ENCODE results near the gene SLCO3A1.
A peak's percentile ranks its signal among the peaks of the same experiment; 100 is the strongest.

Gene SLCO3A1

DNA sequence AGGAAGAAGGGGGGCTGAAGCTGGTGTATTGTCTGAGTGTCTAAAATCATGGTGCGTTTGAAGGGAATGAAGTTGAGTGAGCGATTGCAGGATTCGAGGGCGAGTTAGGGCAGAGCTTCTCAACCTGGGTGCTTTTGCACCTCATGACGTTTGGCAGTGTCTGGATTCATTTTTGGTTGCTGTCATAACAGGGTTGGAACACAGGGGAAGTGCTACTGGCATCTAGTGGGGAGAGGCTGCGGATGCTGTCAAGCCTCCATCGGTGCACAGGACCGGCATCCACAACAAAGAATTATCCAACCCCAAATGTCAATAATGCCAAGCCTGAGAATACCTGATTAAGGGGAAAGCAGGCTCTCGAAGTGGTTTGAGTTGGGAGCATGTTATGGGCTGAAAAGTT, 120.0 kb downstream of the SLCO3A1 start:
- no peak for DNase-seq

DNA sequence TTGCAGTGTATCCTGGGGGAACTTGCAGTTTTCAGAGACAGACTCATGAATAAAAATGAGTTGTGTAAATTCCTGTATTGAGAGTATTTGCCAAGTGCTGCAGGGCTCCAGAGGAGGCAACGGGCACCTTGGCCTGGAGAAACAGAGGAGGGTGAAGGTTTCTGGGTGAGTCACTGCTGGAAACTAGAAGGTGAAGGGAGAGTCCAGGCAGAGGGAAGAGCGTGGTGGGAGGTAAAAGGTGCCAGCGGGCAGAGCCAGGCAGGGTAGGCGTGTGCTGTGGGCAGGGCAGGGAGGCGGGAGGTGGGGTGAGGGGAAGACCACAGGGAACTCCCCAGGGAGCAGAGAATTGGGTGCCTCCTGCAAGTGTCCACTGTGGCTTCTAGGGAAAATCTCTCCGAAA, 120.8 kb downstream of the SLCO3A1 start:
- DNase-seq: no peak

DNA sequence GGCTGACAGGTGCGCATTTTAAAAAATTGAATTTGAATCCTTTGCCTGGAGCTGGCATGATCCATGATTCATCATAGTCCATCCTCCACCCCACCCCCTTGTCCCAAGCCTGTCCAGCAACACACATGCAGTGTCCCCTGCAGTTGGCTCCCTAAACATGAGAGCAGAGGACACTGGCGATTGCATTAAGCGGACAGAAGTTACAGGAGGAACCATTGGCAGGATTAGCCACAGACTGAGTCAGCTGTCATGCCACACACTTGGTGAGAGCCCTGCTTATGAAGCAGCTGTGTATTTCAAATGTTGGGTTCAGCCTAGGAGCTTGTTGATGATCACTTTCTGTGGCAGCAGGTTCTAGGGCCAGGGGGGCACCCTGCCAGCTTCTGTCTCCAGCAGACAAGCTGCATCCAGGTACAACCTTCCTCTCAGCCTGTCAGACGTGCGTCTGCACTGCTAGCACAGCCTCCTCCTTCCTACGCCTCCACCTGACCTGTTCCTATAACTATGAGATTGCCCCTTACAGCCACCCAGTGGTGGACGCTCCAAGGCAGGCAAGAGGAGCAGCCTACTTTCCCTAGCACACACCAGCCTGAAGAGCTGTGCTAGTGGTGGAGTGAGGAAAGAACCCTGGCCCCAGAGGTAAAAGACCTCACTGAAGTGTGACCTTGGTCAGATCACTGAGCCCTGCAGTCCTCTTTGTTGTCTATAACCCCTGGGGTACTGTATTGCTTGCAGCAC, 121.9 kb downstream of the SLCO3A1 start:
- DNase-seq: no peak

DNA sequence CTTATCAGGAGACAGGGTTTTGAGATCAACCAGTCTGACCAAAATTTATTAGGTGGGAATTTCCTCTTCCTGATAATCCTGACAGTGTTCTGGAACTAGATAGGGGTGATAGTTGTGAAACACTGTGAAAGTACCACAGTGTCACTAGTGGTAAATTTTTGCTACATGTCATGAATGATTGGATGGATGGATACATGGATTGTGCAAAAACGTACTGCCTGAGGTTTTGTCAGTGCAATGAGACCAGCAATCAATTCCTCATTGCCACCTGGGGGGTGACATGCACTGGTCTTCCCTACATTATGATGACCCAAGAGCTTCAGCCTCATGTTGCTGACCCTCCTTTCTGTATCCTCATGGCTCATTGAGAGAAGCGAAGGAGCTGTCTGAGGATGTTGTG, 123.5 kb downstream of the SLCO3A1 start:
- DNase-seq: no peak

DNA sequence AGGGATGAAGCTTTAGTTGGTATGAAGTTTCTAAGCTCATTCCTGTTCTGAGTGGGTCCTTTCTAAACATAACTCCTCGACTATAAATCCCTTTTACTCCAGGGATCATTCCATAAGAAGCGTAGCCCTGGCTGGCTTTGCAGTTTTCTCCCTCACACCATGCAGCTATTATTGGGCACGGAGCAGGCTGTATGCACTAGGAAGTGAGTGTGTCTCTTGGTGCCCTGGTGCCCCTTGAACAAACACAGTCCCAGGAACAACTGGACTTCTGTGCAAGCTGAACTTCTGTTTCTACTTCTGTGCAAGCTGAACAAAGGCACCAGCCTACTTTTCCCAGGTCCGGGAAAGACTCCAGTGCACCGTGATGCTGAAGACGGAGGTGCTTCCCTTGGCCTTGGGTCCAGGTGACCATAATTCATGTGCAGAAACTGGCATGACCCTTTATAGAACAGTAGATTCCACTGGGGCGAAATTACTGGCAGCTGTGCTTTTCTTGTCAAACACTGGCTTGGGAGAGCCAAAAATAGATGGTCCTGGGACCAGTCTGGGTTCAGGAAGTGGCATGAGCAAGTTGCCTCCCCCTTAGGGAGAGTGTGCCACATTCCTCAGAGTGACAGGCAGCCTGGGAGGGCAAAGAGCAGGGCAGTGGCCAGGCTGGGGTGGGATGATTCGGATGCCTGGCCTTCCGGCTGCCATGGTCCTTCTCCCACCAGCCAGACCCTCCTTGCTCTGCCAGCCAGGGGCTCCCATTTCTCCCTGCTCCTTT, 127.2 kb downstream of the SLCO3A1 start:
- no peak for DNase-seq

DNA sequence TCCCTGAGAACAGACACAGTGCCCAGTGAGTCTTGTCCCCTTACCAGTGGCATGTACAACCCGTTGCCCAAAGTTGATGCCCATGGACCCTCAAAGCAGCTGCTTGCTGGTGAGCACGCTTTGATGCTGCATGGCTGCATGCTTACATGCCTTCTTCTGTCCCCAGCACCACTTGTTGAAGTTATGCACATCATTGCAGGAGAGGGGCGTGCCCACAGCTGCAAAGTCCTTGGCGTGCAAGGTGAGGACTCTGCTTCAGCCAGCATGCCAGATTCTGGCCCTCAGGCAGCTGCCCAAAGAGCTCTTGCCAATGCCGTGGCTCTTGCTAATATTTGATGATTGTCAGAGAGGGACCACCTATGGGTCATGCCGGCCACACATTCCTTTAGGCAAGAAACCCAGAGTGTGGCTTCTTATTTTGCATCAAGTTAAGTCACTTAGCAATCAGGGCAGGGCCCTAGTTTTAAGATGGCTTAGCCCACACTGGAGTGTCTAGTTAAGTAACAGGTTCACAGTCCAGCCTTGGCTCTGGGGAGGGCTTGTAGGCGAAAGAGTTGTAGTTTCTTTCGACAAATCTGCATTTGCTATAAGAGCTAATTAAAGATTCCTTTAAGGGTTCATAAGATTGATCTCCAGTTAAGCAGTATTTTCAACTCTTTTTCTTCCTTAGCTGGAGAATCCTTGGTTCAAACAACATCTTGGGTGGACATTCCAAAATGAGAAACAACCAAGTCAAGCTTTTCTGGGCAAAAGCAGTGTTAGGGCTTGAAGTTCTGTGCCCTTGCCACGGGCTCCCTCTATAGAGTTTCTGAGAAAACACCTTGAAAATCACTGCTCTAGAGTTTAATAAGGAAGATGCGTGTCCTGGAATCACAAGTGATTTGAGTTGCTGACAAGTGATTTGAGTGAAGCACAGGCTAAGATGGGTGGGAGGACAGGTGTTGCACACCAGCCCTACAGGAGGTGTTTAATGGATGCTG, 128.6 kb downstream of the SLCO3A1 start:
- no peak for DNase-seq

DNA sequence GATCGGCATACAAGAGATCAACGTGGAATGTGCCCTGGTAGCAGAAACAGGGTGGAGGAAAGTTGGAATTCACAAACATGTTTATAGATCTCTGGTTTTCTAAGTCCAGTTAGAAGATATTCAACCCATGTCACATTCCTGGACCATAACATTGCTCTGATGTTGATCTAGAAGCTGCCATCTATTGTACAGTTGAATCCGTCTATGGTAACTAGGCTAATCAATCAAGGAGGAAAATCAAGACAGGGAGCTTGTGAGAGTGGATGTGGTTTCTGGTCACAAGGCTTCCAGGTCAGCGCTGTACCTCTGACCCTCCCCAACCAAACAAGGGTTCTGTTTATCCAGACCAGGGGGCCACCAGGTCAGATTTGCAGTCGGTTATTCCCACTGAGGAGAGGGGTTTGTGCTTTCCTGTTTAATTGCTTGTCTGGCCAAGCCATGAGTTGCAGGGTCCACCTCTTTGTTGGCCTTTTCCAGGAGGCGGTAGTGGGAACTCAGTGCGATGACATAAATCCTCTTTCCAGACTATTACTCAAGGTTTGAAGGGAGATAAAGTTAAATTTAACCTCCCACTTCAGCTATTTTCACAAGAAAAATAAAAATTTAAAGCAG, 130.3 kb downstream of the SLCO3A1 start:
- DNase-seq: no peak

DNA sequence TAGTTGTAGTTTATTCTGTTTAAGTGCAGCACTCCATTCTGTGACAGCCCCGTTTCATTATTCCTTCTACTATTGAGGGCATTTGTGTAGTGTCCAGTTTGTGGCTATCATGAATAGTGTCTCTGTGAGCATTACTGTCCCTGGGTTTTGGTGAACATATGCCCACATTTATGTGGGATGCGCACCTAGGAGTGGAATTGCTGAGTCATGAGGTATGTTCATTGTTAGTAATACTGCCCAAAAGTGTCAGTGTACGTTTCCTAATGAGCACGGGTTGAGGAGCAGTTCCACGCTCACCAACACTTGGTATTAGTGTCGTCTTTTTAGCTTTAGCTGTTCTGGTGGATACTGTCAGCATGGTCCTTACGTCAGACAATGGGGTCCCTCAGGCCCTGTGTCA, 131.8 kb downstream of the SLCO3A1 start:
- DNase-seq: no peak

DNA sequence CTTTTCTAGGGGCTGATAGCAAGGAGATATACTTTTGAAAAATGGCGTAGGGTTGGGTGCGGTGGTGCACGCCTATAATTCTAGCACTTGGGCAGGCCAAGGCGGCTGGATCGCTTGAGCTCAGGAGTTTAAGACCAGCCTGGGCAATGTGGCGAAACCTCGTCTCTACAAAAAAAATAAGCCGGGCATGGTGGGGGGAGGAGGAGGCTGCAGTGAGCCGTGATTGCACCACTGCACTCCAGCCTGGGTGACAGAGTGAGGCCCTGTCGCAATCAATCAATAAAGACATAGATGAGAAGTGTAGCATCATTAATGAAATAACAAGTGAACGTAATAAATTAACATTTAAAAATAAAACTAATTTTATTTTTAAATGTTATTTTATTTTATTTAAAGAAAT, 134.6 kb downstream of the SLCO3A1 start:
- no peak for DNase-seq

DNA sequence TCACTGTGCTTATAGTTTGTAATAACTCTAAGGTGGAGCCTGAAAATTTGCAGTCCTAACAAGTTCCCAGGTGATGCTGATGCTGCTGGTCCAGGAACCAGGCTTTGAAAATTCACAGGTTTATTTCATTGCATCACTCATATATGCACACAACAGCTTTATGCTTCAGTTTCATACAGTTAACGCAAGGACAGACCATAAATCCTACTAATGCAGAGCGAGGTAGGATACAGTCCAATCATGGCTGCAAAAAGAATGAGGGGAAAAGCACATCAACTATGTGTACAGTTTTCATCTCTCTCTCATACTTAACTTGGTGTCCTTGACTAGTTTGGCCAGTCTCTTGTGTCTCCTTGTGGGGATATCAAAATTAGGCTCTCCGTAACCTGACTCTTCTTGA, 135.1 kb downstream of the SLCO3A1 start:
- DNase-seq: no peak

DNA sequence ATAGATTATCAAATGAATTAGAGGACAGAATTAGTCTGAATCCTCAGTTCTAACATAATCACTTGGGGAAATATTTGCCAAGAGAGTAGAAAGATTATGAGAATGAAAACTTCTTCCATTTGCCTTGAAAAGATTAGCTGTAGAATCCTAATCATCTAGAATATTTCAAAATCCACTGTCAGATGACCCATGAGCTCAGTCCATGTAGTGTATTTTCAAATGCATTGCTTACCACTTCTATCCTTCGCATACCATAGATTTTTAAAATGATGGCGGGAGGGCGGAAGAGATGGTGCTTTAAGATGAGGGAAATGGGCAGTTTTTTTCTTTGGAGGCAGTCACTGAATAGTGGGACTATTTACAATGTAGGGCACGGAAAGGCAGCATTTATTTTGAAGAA, 136.3 kb downstream of the SLCO3A1 start:
- DNase-seq: no peak

DNA sequence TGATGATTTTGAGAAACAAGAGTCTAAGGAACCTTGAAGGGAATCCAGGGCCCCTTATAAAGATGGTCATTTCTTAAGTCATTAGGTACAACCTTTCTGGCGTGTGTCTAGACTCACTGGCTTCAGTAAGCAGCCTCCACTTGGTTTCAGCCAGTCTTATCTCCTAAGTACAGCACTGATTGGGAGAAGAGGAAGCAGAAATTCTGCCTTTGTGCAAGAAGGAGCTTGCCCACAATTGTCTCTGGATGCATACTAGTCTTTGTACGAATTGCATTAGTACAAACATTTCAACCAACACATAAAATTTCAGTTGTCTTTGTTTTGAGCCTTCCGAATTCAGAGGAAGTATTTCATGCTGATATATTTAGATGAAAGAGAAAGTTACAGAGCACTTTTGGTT, 139.4 kb downstream of the SLCO3A1 start:
- no peak for DNase-seq

DNA sequence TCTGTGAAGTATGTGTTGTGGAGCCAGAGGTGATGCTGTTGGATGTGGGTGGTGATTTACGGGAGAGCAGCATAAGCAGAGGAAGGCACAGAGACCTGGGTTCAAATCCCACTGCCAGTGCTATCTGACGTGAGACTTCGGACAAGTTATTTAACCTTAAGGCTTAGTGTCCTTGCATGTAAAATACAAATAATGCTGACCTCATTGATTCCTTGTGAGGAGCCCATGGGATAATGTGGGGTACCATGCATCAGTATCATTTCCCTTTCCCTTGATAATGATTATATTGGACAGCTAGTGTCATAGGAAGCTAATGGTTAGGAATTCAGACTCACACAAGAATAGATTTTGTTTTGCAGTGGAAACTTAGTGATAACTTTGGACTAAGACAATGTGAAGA, 141.6 kb downstream of the SLCO3A1 start:
- no peak for DNase-seq

DNA sequence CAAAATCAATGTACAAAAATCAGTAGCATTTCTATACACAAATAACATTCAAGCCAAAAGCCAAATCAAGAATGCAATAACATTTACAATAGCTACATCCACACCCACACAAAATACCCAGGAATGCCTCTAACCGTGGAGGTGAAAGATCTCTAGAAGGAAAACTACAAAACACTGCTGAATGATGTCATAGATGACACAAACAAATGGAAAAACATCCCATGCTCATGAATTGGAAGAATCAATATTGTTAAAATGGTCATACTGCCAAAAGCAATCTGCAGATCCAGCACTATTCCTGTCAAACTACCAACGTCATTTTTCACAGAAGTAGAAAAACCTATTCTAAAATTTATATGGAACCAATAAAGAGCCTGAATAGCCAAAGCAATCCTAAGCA, 143.7 kb downstream of the SLCO3A1 start:
- DNase-seq: no peak

DNA sequence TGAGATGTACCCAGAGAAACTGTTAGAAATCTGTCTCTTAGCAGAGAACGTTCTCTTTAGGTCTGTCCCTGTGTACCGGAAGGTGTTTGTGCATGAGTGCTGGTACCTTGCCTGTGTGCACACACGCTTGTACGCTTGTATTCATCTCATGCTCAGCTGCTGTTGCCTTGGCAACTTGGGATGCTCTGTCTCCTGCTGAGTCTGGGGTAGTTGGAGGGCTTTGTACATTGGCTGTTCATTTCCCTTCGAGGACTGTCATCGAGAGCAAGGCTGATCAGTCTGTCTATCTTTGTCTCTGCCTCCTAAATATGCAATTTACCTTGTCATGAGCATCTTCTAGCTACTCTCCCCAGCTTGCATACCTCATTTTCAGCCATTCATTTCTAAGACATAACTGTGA, 147.2 kb downstream of the SLCO3A1 start:
- no peak for DNase-seq

DNA sequence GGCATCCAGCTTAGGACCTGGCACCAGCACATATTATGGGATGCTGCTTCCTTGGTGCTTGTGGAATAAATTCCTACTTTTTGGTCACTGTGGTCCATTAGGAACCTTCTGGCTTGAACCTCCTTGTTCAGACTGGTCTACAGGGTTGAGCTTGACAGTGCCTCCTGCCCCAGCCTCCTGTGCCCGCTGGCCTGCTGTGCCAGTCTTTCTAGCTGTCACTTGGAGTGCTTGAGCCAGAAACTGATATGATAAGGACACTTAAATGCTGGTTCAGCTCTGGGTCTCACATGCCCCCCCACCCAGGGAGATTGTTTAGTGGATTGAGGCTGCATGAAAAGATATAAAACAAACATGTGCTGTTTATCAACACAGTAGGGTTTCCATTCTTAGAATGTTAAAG, 147.8 kb downstream of the SLCO3A1 start:
- DNase-seq: peak; percentile 14

DNA sequence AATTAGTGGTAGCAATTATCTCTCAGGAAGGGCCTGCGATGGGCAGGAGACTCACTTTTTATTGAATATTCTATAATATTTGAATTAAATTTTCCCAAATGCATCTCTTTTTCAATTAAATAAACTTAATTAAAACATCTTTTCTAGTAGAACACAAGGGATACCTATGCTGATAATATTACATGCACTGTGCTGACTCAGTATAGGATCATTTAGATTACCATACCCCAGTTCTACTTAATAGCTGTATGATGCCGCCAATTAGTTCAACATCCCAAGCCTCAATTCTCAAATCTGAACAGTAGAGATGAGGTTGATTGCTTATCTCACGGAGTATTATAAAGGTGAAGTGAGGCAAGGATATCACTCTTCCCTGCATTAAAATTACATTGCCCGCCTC, 149.2 kb downstream of the SLCO3A1 start:
- DNase-seq: no peak

DNA sequence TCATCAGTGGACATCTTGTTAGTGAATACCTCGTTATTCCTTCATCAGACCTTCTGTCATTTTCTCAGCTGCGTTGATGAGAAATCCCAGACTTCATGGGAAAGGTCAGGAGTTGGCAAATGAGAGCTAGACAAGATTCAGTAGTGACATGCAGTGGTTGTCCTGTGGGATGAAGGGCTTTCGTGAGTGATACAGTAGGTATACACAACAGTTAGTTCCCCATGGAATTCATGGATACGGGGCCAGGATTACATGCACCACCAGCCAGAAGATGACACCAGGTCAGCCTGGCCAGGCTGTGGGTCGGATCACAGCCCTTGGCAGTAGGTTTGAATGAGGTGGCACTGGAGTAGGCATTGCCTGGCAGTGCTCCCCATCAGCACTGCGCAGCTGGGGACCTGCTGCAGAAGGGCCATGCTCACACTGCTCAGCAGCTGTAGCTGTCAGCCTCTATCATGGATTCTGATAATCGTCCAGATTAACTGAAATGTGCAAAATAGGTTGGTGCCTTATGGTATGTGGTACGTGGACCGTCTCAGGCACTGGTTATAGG, 150.1 kb downstream of the SLCO3A1 start:
- no peak for DNase-seq

DNA sequence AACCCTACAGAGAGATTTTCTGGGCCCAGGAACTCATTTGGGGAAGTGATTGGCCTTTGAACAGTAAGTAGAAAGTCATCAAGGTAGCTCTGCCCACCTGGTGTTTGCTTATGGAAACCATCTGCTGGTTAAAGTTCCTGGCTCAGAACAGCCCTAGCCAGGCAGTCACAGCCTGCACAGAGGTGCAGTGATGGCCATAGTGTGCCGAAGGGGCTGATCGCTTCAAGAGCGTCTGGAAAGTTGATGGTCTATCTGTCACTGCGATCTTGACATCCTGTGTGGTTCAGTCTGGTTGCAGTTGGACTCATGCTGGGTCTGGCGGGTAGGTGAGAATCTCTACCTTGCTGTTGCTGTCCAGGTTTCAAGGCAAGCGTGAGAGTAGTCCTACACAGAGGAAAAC, 151.6 kb downstream of the SLCO3A1 start:
- DNase-seq: no peak

DNA sequence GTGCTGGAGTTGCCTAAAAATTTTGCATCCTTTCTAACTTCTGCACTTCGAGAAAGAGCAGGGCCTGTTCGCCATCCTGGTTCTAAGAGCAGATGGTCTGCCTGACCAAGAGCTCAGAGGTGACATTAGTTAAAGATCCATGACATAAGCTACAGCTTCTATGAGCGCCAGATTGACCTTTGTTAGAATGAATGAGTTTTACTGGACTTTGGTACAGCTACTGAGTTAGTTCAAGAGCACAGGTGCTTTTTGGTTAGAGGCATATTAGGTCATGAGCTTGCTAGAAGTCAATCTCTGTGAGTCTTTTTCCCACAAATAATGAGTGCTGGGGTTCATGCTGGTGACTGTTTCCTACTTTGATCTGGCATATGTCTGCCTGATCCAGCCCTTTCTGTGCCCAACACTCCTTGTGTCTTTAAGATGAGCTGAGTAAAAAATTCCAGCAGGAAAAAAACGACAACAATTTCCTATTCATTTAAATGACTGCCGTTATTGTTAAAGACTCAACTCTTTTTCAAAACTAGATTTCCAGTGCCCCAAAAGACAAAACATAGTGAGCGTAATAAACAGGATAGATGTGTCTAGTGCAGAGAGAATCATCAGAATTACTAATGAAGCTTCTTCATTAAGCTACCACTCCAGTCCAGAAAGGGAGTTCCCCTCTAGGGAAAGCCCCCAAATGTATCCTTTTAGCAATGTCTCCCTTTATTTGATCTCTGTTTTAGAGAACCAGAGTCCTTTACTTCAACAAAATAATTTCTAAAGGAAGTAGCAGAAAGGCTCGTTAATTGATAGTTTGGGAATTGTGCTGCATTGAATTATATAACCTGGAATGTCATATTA, 152.9 kb downstream of the SLCO3A1 start:
- no peak for DNase-seq

DNA sequence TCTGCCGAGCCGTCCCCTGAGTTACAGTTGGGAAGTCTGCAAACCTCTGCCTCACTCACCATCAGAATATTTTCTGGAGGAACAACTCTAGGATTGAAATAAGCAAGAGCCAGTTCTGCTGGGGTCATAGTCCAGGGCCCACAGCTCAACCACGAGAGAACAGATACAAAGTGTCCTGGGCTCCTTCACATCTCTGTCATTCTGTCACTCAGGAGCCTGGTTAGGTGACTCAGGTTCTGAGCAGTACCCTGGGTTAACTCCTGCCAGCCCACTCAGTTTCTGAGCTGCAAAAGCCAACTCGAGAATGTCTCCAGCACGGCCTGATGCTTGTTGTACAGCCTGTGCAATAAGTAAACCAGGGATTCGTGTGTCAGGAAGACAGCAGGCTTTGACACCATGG, 155.7 kb downstream of the SLCO3A1 start:
- no peak for DNase-seq

Measured in NCI-H2029 treated with DMSO at 0.1 percent for 48 hours (cell line).